Measurements from ENCODE around the gene SH3PXD2A.
"Not testable (repeated sequence)": the region's sequence is repeated elsewhere in the genome, so short reads cannot be mapped to it uniquely, and the experiment has no call there.

The SH3PXD2A gene

DNA sequence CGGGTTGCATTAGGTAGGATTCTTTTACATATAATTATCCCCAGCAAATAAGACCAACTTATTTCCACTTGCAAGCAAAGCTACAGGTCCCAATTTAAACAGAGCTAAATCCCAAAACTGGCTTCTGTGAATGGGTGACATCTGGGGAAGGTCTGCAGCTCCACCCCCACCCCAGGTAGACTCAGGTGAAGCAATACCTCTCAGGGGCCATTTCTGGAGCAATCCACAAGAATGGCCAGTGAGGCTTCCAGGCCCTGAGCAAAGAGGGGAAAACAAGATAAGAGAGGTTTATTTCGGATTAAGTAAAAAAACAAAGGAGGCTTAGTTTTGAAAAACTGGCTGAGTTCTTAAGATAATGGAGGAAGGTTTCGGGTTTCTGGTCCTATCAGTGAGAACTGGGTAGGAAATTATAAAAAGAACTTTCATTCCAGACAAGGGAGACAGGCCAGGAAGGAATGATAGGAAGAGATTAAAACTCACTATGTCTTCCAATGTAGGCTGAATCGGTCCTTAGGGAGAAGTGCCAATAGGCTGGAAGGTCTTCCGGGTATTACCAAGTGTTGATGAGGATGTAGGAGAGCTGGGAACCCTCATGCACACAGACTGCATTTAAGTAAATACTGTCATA, 25.4 kb downstream of the SH3PXD2A start:
- no peak for FAIRE-seq

DNA sequence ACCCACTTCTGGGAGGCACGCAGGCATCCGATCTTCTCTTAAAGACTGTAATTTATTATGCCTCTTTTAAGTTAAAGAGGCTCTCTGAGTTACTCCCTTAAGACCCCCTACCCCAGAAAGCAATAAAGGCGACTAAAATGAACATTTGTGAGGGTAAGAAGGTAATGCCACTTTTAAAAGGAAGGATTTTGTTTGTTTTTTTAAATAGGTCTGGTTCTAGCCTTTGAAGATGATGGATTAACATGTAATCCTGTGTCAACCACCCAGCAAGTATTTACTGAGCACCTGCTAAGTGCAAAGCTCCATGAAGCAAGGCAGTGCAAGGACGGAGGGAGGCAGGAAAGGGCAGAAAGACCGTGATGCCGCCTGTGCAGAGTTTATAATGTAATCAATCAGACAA, 26.1 kb downstream of the SH3PXD2A start:
- FAIRE-seq = no peak

DNA sequence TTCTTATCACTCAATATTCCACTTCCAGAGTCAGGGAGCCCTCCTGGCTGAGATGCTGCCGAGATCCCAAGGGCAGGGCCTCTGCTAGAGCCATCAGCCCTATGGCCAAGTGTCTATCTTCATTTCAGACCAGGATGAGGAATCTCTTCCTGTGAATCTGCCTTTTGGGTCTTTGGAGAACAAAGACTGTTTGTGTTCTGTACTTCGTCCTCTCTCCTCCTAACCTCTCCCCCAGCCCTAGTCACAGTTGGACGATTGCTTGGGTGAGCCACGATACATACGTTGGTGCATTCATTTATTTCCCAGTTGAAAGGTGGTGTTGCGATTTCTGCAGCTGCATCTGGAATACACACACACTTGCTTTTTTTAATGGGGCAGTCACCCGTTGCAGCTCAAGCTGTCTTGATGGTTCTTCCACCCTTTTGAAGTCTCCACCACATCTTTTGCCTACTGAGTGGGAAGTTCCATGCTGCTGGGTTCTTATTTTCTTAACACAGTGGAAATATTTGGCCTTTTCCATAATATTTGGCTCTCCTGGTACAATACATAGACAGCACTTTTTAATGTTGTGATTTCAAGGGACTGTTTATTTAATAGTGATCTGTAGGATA, 26.7 kb downstream of the SH3PXD2A start:
- no peak for FAIRE-seq

DNA sequence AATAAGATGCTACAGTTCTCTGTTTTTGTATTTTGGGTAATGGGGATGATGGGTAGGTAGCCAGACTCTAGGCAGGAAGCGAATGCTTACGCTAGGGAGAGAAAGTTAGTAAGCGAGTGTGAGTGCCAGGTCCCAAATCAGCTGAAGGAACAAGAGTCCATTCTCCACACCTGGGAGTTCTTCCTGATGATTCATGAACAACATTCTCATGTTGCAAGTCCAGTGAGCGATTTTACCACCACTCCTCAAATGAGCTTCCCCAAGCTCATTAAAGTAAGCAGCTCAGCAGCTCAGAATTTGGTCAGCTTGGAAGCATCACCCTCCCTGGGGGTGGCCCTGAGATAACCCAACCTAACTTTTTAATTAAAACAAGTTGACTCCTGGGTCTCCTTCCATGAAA, 27.3 kb downstream of the SH3PXD2A start:
- FAIRE-seq = no peak

DNA sequence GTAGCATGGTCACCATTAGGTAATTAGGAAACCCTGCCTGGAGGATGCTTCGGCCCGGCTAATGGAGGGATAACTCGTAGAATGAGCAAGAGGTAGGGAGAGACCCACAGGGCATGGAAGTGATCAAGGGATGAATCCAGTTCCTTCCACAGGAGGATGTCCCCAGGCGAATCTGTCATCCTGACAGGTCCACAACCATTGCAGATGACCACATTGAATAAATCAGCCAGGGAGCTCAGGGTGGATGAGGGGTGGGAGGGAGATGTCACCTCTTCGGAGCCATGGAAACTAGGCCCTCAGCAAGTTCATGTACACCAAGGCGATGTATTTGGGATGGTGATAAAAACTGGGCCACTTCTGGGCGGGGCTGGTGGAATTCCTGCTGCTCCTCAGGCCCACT, 28.5 kb downstream of the SH3PXD2A start:
- no peak for FAIRE-seq

DNA sequence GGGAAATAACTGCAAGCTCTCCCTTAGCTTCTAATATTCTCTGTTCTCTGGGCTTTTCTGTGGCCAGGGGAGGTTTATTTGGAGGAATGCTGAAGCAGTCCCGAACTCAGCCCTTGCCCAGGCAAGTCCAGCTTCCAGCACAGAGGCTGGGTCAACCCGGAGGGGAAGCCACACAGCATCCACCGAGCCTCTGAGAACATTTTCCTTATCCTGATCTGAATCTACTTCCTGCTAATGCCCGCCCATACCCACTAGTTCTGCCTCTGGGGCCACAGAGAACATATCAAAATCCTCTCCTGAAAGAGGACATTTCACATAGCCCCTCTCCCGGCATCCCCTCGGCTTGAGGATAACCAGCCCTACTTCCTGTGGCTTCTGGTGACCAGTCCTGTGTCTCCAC, 31.1 kb downstream of the SH3PXD2A start:
- no peak for FAIRE-seq

DNA sequence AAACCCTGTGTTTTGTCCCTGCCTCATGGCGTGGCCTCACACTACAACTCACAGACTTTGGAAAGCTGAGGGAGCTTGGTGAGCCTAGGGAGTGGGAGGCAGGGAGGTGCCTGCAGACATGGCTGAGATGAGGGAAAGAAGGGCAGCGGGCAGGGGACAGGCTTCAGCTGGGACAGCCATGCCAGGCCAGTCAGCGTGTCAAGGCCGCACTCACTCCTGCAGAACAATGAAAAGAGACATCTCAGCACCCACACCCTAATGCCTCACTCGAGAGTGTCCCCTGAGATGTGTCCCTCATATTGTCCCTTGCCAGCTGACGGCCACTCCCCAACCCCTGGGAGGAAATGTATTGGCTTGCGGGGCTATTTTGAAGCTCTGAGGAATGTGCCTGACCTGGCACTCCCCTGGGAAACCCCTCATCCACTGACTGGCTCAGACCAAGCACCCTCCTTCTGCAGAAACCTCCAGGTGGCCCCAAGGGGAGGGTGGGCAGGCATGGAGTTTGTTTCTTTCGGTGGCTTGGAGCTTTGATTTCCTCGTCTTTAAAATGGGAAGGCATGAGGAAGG, 31.6 kb downstream of the SH3PXD2A start:
- FAIRE-seq = no peak

DNA sequence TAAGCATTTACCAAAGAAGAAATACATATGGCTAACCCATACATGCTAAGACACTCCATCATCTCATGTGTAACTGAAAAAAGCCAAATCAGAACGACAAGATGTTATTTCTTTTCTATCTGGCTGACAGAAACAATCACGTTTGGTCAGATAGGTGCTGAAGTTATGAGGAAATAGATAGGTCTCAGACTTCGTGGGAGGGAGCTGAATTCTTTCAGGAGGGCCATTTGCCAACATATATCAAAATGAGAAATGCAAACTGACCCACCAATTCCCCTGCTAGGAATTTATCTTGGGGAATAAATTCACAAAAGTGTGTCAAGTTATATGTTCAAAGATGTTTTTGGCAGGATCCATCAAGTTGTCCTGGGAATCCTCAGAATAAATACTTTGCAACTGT, 32.6 kb downstream of the SH3PXD2A start:
- no peak for FAIRE-seq

DNA sequence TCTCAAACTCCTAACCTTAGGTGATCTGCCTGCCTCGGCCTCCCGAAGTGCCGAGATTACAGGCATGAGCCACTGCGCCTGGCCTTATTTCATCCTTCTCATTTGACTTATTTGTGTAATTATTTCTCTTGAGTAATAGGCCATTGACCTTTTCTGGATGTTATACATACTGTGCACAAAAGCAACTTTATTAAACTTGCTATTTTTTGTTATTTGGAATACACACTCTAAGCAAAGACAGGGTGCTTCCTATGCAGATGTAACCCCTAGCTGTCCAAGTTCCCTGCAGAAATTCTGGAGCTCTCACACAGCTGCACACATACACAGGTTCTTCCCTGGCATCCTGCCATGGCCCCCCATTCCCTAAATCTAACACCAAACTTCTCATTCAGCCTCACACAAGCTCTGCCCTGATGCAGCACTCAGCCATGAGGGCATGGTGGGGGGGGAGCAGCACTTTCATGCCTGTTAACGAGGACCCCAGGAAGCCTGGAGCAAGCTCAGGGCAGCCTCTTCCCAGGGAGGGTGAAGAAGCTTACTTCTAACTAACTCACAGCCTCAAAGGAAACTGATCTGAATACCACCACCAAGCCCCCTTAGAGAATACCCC, 33.2 kb downstream of the SH3PXD2A start:
- no peak for FAIRE-seq

DNA sequence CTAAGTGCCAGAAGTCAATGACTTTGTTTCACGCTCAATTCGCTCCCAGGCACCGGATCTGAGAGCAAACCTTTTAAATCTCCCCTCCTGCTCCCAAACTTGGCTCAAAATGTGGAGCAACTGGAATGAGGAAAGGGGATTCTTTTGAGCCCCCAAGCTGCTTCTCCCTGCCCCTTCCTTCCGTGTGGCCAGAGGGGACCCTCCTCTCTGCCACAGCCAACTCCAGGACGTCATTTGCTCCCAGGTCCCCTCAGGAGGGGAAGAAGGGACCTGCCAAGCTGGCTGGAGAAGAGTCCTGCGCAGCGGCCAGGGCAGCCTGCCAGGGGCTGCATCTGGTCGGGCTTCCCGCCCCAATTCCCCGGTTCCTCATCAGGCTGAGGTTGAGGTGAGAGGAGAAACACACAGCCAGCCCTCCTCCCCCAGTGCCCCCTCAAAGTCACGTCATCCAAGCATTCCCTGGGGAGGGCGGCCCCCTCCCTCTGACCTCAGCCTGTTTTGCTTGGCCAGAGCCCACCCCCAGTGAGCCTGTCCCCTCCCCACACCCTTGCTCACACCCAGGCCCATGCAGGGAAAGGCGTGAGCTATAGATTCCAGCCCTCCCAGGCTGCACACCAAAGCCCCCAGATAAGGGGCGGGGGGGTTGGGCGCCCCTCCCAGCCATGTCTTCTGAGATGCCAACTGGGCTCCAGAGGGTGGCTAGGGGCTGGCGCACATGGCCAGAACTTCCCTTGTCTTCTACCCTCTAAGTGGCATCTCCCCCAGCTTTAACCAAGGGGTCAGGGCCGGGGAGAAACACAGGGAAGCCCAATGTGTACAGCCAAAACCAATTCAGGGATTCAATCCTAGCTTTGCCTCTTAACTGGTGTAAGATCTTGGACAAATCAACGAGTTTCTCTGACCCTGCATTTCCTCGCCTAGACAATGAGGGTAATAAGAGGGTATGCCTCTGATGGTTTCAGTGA, 35.0 kb downstream of the SH3PXD2A start:
- FAIRE-seq = no peak

DNA sequence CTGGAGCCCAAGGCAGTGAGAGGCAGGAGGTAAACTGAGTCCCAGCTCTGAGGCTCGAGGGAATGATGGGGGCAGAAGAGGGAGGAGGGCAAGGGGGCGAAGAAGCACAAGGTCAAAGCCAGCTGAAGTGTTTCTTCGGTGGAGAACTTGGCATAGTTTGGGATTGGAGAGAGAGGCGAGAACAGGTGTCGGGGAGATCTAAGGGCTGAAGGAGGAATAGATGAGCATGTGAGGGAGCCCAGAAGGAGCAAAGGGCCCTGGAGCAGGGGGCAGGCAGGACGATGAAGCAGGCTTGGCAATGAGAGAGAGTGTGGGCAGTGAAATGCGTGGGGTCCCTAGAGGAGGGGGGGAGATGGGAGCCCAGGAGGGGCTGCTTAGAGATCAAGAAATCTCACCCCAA, 35.9 kb downstream of the SH3PXD2A start:
- FAIRE-seq = no peak

DNA sequence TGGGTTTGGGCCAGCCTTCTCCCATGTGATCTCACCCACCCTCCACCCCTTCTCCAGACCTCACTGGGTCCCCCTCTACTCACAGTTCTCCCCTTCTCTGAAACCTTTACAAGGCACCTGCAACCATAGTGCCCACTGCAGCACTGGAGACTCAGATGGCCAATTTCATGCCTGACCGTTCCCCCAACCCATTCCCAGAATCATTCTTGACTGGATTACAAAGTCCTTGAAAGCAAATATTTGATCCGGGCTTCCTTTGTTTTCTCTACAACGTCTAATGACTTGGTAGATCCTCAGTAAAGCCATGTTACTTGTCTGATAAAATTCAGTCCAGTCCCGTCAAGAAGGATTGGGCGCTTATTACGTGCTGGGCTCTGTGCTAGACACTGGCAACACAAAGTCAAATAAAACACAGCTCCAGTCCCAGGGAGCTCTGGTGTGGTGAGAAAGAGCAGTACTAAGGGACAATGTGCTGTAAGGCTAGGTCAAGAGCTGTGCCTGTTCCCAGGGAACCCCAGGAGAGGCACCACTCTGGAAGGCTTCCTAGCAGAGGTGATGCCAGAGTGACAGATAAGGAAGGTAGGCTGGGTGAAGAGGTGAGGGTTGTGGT, 36.5 kb downstream of the SH3PXD2A start:
- no peak for FAIRE-seq

DNA sequence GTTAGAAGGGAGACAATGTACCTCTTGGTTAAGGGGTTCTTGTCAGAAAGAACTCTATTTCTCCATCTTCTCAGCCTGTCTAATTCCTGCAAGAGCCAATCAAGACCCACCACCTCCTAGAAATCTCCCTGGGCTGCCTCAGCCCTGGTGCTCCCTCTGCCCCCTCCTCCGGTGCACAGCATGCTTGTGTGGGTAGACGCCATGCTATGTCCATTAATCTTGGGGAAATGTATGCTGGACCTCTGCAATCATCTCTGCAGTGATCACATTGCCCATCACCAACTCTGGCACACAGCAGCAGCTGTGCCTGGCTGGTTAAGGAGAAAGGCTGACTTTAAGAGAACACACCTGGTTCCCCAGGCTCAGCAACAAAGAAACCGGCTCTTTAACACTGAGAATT, 37.3 kb downstream of the SH3PXD2A start:
- FAIRE-seq = no peak

DNA sequence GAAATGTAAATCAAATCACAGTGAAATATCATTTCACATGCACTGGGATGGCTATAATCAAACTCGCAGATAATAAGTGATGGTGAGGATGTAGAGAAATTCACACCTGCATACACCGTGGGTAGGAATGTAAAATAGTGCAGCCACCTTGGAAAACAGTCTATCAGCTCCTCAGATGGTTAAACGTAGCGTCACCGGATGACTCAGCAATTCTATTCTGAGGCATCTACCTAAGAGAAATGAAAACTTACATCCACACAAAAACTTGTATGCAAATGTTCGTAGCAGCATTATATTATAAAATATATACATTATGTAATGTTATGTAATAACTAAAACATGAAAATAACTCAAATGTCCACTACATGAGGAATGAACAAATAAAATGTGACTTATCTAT, 38.9 kb downstream of the SH3PXD2A start:
- no peak for FAIRE-seq

DNA sequence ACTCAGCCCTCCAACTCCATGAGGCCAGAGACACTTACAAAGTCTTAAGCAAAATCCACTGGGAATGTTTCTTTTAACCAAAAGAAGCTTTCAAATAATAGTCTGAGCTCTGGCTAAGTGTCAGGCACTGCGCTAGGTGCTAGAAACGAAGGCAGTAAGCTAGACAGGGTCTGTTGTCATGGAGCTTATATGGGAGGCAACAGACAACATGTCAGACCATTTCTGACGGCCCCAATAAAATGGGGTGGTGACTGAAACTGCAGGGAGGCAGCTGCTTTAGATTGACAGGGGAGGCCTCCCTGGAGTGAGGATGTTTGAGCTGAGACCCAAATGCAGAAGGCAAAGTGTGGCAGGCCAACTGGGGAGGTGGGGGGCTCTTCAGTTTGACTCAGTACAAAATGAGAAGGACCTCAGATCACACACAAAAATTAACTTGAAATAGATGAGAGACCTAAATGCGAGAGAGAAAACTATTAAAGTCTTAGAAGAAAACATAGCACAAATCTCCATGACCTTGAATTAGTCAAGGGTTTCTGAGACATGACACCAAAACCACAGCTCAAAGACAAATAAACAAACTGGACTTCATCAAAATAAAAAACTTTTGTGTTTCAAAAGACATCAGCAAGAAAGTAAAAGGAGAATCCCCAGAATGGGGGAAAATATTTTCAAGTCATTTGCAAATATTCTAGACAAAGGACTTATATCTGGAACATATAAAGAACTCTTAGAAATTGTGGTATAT, 40.6 kb downstream of the SH3PXD2A start:
- FAIRE-seq = no peak

DNA sequence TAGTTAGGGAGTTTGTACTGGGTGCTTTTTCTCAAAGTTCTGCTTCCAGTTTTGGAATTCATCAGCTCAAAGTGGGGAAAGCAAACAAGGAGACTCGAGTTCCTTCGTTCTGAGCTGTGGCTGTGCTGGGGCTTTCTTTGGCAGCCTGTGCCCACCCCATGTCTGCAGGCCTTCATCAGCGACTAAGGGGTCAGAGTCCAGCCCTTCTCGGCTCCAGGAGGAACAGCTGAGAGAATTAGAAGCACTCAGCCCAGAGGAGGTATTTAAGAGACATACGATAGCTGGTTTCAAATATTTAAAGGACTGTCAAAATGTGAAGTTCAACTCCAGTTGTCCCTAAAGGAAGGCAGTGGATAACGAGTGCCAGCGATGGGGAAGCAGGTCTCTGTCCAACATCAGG, 41.3 kb downstream of the SH3PXD2A start:
- no peak for FAIRE-seq

DNA sequence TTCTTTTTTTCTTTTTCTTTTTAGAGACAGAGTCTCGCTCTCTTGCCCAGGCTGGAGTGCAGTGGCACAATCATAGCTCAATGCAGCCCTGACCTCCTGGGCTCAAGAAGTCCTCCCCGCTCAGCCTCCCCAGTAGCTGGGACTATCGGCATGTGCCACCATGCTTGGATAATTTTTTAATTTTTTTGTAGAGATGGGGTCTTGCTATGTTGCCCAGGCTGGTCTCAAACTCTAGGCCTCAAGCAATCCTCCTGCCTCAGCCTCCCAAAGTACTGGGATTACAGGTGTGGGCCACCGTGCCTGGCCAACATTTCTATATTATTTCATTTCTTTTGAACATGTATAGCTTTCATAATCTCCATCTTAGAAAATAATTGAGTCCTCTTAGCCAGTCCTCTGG, 42.1 kb downstream of the SH3PXD2A start:
- FAIRE-seq = not testable (repeated sequence)

DNA sequence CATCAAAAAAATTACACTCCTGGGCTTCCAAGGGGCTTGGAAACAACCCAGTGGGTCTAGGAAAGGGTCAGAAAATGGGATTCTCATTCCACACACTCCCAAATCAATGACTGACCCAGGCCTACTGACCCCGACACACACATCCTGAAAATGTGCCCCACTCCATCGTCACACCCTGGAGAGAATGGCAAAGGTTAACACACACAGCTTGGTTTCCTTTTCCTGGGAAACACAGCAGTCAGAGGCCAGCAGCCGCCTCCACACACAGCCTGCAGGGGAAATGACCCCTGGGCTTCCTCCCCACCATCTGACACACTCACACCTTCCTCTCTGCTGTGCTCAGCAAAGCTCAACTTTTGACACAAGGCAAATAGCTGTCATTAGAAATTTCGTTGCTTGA, 42.9 kb downstream of the SH3PXD2A start:
- no peak for FAIRE-seq

DNA sequence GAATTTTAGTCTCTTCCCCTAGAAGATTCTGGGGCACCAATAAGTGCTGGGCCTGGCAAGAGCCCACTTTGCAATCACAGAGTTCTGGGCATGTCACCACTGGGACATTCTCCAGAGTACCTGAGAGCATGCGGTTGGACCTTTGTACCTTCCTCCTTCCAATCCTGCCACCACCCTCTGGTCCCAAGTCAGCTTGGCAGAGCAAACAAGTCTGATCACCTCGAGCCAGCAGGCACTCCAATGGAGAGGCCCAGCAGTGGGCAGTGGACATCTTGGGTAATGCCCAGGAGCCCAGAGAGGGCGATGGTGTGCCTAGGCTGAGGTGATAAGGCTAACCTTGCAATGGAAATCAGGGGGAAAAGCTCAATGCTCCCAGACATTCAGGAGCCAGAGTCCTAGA, 43.4 kb downstream of the SH3PXD2A start:
- FAIRE-seq = no peak

DNA sequence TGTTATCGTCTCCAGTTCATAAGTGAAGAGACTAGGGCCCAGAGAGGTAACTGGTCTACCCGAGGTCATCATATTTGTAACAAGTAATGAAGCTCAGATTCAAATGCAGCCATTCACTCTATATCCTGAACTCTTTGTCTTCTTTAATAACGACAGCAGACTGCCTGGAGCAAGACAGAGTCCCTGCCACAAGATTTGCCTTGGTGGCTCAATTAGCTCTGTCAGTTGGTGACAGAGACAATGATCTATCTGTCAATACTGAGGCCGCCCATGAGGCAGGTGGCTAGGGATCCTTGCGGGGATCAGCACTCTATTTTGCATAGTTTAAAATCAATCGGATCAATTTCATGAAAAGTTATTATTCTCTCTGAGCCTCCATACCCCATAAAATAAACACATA, 43.9 kb downstream of the SH3PXD2A start:
- no peak for FAIRE-seq

DNA sequence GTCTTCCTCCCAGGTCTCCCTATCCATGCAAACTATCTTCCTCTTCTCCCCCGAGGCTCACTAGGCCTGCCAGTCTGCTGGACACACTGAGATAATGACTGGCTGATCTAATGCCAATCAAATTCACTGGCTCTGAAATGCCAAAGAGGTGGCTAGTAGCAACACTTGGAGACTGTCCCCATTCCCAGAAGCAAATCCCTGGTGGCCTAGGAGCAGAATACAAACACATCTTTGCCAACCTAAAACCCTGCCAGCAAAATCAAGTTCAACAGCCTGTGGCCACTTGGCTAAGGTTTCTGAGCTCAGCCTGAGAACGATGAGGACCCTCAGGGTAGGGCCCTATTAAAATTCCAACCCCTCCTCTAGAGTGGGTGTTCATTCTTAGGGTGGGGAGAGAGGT, 46.6 kb downstream of the SH3PXD2A start:
- FAIRE-seq = no peak

DNA sequence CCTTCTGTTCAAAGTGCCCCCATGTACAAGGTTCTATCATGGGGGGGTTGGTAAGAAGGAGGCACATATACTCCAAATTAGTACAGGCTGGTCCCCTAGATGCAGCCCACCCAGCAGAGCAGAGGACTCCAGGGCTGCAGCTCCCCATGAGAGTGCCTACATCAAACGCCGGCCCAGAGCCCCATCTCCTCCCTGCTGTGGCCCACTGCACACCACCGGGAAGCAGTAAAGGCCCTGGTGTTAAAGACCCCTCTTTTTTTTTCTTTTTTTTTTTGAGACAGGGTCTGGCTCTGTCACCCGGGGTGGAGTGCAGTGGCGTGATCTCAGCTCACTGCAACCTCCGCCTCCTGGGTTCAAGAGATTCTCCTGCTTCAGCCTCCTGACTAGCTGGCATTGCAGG, 47.4 kb downstream of the SH3PXD2A start:
- no peak for FAIRE-seq

Data from A204.1 (cell line).